Measurements from ENCODE around the gene APOC3. TPM values are rescaled to one million over a fixed set of nuclear protein-coding genes. Genes with fewer than 3 reads are reported as not detected.
A peak's percentile ranks its signal among the peaks of the same experiment; 100 is the strongest.

Gene APOC3
- total and polyA plus RNA-seq, 3 experiments from 2014 or later, result not detected

DNA sequence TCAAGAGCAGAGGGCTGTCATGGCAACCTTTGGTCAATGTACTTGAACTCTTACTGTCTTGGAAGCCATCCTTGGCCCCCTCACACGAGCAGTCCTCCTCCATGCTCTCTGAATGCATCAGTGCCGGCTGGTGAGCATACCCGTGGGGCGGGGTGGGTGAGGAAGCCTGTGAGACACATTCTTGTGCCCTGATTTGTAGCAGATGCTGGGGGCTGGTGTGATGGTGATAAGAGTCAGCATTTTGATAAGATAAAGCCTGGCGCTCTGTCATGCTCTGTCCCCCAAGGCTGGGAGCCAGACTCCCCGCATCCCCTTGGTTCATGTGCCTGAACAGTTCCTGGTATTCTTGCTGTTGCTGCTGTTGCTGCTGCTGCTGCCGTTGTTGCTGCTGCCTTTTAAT lies 28.2 kb downstream of the APOC3 start:
- Histone ChIP-seq H3K4me1 (ENCODE audit: insufficient read depth, low read length) (peaks cover 39% of the 10 kb centered on the region), H3K36me3 (ENCODE audit: insufficient read depth, low read length) (peaks cover 42% of the 10 kb centered on the region), H3K27me3 (ENCODE audit: insufficient read depth, low read length, poor library complexity, severe bottlenecking) (no peaks in the 10 kb centered on the region), H3K4me3 (ENCODE audit: low read length) (no peak overlapping the region), H3K9me3 (ENCODE audit: low read length) (no peaks in the 10 kb centered on the region), H3K27ac (ENCODE audit: low read depth, low read length) (no peak overlapping the region)
- peak overlapping the region in 5 of 8 donors; percentile 47 to 83 (median 61) for H3K27ac Mint-ChIP-seq
- H3K36me3 Mint-ChIP-seq, result peaks cover 10 to 77% (median 27%) of the 10 kb centered on the region in 3 donors
- H3K27me3 Mint-ChIP-seq, result peaks cover 0 to 2% of the 10 kb centered on the region in 2 donors
- CTCF ChIA-PET, result interaction anchor here (2.1 kb wide), 1 partner anchor 248 kb away, joined by 8 read pairs; no protein-coding TSS in a partner anchor
- POLR2A ChIA-PET, result no interaction called here
- no peak overlapping the region for H3K4me3 Mint-ChIP-seq
- no peak for DNase-seq
- H3K9me3 Mint-ChIP-seq, result no peaks in the 10 kb centered on the region
- H3K4me1 Mint-ChIP-seq, result peaks cover 42 to 45% (median 43%) of the 10 kb centered on the region in 3 donors

DNA sequence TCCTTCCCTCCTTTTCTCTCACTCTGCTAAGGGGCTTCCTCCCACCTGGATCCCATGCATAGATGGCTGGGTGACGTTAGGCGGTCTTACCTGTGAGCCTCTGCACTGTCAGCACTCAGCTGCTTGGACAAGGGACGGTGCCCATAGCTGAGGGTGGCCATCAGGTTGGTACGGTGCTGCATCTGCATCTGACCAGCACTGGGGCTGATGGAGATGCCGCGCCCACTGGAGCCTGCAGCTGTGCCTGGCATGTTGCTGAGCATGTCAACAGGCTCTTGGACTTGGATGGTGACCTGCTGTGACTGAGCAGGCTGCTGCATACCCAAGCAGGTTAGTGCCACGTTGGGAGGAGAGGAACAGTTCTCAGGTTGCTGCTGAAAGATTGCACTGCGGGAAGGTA lies 29.5 kb downstream of the APOC3 start:
- H3K36me3 Mint-ChIP-seq, result peaks cover 14 to 90% (median 31%) of the 10 kb centered on the region in 3 donors
- no peak overlapping the region for H3K4me3 Mint-ChIP-seq
- Histone ChIP-seq H3K4me1 (ENCODE audit: insufficient read depth, low read length) (peaks cover 27% of the 10 kb centered on the region), H3K36me3 (ENCODE audit: insufficient read depth, low read length) (peaks cover 52% of the 10 kb centered on the region), H3K9me3 (ENCODE audit: low read length) (no peaks in the 10 kb centered on the region), H3K27me3 (ENCODE audit: insufficient read depth, low read length, poor library complexity, severe bottlenecking) (no peaks in the 10 kb centered on the region), H3K4me3 (ENCODE audit: low read length) (no peak overlapping the region), H3K27ac (ENCODE audit: low read depth, low read length) (no peak overlapping the region)
- H3K27me3 Mint-ChIP-seq, result peaks cover 0 to 2% of the 10 kb centered on the region in 2 donors
- CTCF ChIA-PET, result interaction anchor here (1.3 to 2.2 kb wide), 3 partner anchors 23 to 247 kb away, joined by 3 to 8 read pairs (median 8); no protein-coding TSS in a partner anchor
- no peak for DNase-seq
- H3K4me1 Mint-ChIP-seq, result peaks cover 29 to 33% (median 30%) of the 10 kb centered on the region in 3 donors
- POLR2A ChIA-PET, result interaction anchor here (0.9 kb wide), 1 partner anchor 86 kb away, joined by 3 read pairs; no protein-coding TSS in a partner anchor
- H3K9me3 Mint-ChIP-seq, result no peaks in the 10 kb centered on the region
- peak overlapping the region in 6 of 8 donors; percentile 7 to 84 (median 64) for H3K27ac Mint-ChIP-seq

DNA sequence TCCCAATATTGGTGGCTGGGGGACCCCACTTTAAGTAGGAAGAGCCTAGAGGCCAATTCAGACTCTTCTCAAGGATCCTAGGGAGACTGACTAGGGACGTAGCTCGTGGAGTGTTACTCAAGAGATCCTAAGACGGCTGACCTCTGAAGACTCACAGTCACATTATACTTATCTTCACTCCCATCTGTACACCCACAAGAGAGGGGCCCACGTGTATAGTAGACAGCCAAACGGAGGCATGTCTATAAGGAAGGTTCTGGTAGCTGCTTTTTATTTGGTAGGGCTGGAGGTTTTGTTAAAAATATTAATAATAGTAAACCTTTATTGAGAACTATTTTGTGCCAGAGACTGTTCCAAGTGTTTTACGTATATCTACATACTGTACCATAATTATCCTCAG lies 30.6 kb downstream of the APOC3 start:
- no peak for DNase-seq
- H3K4me3 ChIP-seq (ENCODE audit: low read length), result no peak overlapping the region
- no peak overlapping the region for H3K27ac ChIP-seq (ENCODE audit: low read depth, low read length)
- H3K9me3 ChIP-seq (ENCODE audit: low read length), result no peaks in the 10 kb centered on the region
- Mint-ChIP-seq H3K27ac (peak overlapping the region in 1 of 8 donors; percentile 26), H3K36me3 (peaks cover 16 to 95% (median 33%) of the 10 kb centered on the region in 3 donors), H3K4me3 (no peak overlapping the region), H3K4me1 (peaks cover 20 to 23% (median 22%) of the 10 kb centered on the region in 3 donors), H3K9me3 (no peaks in the 10 kb centered on the region), H3K27me3 (no peaks in the 10 kb centered on the region)
- H3K36me3 ChIP-seq (ENCODE audit: insufficient read depth, low read length), result peaks cover 57% of the 10 kb centered on the region
- peaks cover 15% of the 10 kb centered on the region for H3K4me1 ChIP-seq (ENCODE audit: insufficient read depth, low read length)
- CTCF ChIA-PET, result interaction anchor here (2.1 to 2.2 kb wide), 2 partner anchors 24 to 246 kb away, joined by 8 read pairs; no protein-coding TSS in a partner anchor
- POLR2A ChIA-PET, result no interaction called here
- no peaks in the 10 kb centered on the region for H3K27me3 ChIP-seq (ENCODE audit: insufficient read depth, low read length, poor library complexity, severe bottlenecking)

DNA sequence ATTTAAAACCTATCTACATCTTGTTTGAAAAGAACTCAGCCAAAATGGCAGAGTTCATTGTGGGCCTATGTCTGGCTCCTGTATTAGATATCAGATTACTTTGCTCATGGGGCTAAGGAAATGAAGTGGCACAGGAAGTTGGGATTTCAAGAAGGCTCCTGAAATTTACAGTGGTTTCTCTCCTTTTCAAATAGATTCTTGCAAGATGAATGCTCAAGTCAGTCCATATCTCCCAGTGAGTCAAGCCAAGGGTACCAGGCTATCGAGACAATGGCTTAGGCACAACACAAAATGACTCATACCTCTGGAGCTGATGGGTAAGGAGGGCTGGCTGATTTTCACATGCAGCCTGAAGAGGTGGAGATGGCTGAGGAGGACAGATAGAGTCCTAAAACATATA lies 31.8 kb downstream of the APOC3 start:
- Mint-ChIP-seq H3K9me3 (no peaks in the 10 kb centered on the region), H3K27me3 (no peaks in the 10 kb centered on the region), H3K27ac (peak overlapping the region in 3 of 8 donors; percentile 4 to 69 (median 44)), H3K36me3 (peaks cover 16 to 97% (median 37%) of the 10 kb centered on the region in 3 donors), H3K4me1 (peaks cover 8 to 12% (median 11%) of the 10 kb centered on the region in 3 donors), H3K4me3 (no peak overlapping the region)
- Histone ChIP-seq H3K27ac (ENCODE audit: low read depth, low read length) (no peak overlapping the region), H3K4me1 (ENCODE audit: insufficient read depth, low read length) (peaks cover 3% of the 10 kb centered on the region), H3K27me3 (ENCODE audit: insufficient read depth, low read length, poor library complexity, severe bottlenecking) (no peaks in the 10 kb centered on the region), H3K4me3 (ENCODE audit: low read length) (no peak overlapping the region), H3K9me3 (ENCODE audit: low read length) (no peaks in the 10 kb centered on the region), H3K36me3 (ENCODE audit: insufficient read depth, low read length) (peaks cover 64% of the 10 kb centered on the region)
- ChIA-PET POLR2A (no interaction called here), CTCF (interaction anchor here (2.8 kb wide), 1 partner anchor 26 kb away, joined by 11 read pairs; no protein-coding TSS in a partner anchor)
- DNase-seq, result no peak

DNA sequence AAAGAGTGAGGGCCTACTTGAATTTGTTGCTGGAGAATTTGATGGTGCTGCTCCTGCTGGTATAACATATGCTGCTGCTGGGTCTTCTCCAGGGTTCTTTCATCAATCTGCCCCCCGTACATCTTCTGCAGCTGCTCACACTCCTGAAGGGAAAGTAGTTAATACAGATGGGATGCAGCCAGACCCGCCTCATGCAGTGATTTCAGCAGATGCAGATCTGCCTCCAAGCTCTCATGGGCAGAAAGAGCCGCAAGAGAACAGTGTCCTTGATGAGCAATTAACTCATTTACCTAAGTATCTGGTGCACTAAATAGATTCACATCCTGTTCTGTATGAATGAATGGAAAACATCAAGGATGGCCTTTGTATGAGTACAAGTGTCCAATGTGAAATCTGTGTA lies 32.5 kb downstream of the APOC3 start:
- Mint-ChIP-seq H3K27ac (peak overlapping the region in 5 of 8 donors; percentile 14 to 95 (median 38)), H3K9me3 (no peaks in the 10 kb centered on the region), H3K4me1 (peaks cover 2 to 6% (median 5%) of the 10 kb centered on the region in 3 donors), H3K27me3 (no peaks in the 10 kb centered on the region), H3K36me3 (peaks cover 13 to 97% (median 39%) of the 10 kb centered on the region in 3 donors), H3K4me3 (no peak overlapping the region)
- peaks cover 70% of the 10 kb centered on the region for H3K36me3 ChIP-seq (ENCODE audit: insufficient read depth, low read length)
- no peaks in the 10 kb centered on the region for H3K9me3 ChIP-seq (ENCODE audit: low read length)
- CTCF ChIA-PET, result interaction anchor here (0.7 to 2.8 kb wide), 3 partner anchors 26 to 41 kb away, joined by 3 to 11 read pairs (median 3); no protein-coding TSS in a partner anchor
- H3K4me3 ChIP-seq (ENCODE audit: low read length), result no peak overlapping the region
- DNase-seq, result no peak
- POLR2A ChIA-PET, result no interaction called here
- no peaks in the 10 kb centered on the region for H3K27me3 ChIP-seq (ENCODE audit: insufficient read depth, low read length, poor library complexity, severe bottlenecking)
- no peak overlapping the region for H3K27ac ChIP-seq (ENCODE audit: low read depth, low read length)
- H3K4me1 ChIP-seq (ENCODE audit: insufficient read depth, low read length), result no peaks in the 10 kb centered on the region

DNA sequence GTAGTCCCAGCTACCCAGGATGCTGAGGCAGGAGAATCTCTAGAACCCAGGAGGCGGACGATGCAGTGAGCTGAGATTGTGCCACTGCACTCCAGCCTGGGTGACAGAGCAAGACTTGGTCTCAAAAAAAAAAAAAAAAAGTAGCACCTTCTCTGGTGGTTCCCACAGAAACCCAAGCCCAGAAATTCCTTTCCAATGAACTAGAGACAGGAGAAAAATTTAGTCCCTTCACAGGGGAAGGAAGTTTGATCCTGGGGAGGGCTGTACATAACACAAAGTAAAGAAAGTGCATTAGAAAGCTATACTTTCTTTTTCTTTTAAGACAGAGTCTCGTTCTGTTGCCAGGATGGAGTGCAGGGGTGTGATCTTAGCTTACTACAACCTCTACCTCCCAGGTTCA lies 33.2 kb downstream of the APOC3 start:
- POLR2A ChIA-PET, result no interaction called here
- Mint-ChIP-seq H3K36me3 (peaks cover 12 to 97% (median 44%) of the 10 kb centered on the region in 3 donors), H3K4me1 (peaks cover 0 to 4% (median 0%) of the 10 kb centered on the region in 3 donors), H3K27me3 (no peaks in the 10 kb centered on the region), H3K9me3 (no peaks in the 10 kb centered on the region), H3K27ac (peak overlapping the region in 1 of 8 donors; percentile 22), H3K4me3 (no peak overlapping the region)
- Histone ChIP-seq H3K36me3 (ENCODE audit: insufficient read depth, low read length) (peaks cover 71% of the 10 kb centered on the region), H3K27me3 (ENCODE audit: insufficient read depth, low read length, poor library complexity, severe bottlenecking) (no peaks in the 10 kb centered on the region), H3K9me3 (ENCODE audit: low read length) (no peaks in the 10 kb centered on the region), H3K4me1 (ENCODE audit: insufficient read depth, low read length) (no peaks in the 10 kb centered on the region), H3K27ac (ENCODE audit: low read depth, low read length) (no peak overlapping the region), H3K4me3 (ENCODE audit: low read length) (no peak overlapping the region)
- no peak for DNase-seq
- CTCF ChIA-PET, result interaction anchor here (0.7 to 2.8 kb wide), 3 partner anchors 27 to 41 kb away, joined by 3 to 11 read pairs (median 3); no protein-coding TSS in a partner anchor

DNA sequence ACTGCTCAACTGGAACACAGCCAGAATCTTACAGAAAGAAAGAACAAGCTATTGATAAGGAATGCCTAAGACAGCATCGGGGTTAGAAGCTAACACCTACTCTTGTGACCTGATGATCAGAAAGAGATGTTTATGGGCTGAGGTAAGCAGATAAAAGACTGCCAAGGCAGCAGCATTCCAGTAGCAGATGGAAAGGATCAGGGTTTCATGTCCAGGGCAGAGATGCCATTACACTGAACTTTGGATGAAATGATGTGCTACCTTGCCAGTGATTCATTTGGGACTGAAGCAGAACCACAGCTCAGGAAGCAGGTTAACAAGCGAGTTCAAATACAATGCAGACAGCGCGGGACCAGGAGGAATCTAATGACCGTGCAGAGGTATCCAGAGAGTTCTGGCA lies 34.8 kb downstream of the APOC3 start:
- ChIA-PET POLR2A (no interaction called here), CTCF (interaction anchor here (1.0 to 1.5 kb wide), 2 partner anchors 15 to 29 kb away, joined by 3 read pairs; no protein-coding TSS in a partner anchor)
- DNase-seq, result no peak
- no peaks in the 10 kb centered on the region for H3K9me3 ChIP-seq (ENCODE audit: low read length)
- no peaks in the 10 kb centered on the region for H3K4me1 ChIP-seq (ENCODE audit: insufficient read depth, low read length)
- no peaks in the 10 kb centered on the region for H3K9me3 Mint-ChIP-seq
- H3K27ac Mint-ChIP-seq, result peak overlapping the region in 6 of 8 donors; percentile 7 to 84 (median 52)
- no peak overlapping the region for H3K4me3 Mint-ChIP-seq
- peaks cover 0 to 2% (median 0%) of the 10 kb centered on the region in 3 donors for H3K4me1 Mint-ChIP-seq
- peaks cover 71% of the 10 kb centered on the region for H3K36me3 ChIP-seq (ENCODE audit: insufficient read depth, low read length)
- H3K27me3 Mint-ChIP-seq, result no peaks in the 10 kb centered on the region
- no peaks in the 10 kb centered on the region for H3K27me3 ChIP-seq (ENCODE audit: insufficient read depth, low read length, poor library complexity, severe bottlenecking)
- no peak overlapping the region for H3K27ac ChIP-seq (ENCODE audit: low read depth, low read length)
- H3K36me3 Mint-ChIP-seq, result peaks cover 12 to 97% (median 41%) of the 10 kb centered on the region in 3 donors
- H3K4me3 ChIP-seq (ENCODE audit: low read length), result no peak overlapping the region

DNA sequence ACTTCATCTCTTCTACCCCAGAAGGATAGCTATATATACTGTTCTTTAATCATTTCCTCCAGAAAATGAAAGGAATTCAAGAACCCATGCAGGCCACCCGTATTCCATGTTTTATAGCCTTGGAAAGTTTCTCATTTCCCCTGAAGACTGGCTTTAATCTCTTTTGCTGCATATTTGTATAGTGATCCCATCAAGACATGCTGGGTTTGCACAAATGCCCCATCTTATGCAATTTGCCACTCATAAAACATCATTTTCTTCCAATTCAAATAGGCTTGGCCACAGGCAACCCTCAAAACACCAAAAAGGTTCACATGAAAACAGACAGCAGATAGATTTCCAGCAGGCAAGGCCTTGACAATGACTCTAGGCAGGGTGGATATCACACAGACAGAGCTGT lies 36.0 kb downstream of the APOC3 start:
- ChIA-PET CTCF (no interaction called here), POLR2A (no interaction called here)
- Mint-ChIP-seq H3K4me1 (peaks cover 0 to 5% (median 0%) of the 10 kb centered on the region in 3 donors), H3K4me3 (no peak overlapping the region), H3K36me3 (peaks cover 12 to 98% (median 47%) of the 10 kb centered on the region in 3 donors), H3K27ac (peak overlapping the region in 4 of 8 donors; percentile 17 to 65 (median 39)), H3K9me3 (no peaks in the 10 kb centered on the region), H3K27me3 (no peaks in the 10 kb centered on the region)
- DNase-seq, result no peak
- Histone ChIP-seq H3K27me3 (ENCODE audit: insufficient read depth, low read length, poor library complexity, severe bottlenecking) (no peaks in the 10 kb centered on the region), H3K9me3 (ENCODE audit: low read length) (no peaks in the 10 kb centered on the region), H3K4me3 (ENCODE audit: low read length) (no peak overlapping the region), H3K27ac (ENCODE audit: low read depth, low read length) (no peak overlapping the region), H3K4me1 (ENCODE audit: insufficient read depth, low read length) (no peaks in the 10 kb centered on the region), H3K36me3 (ENCODE audit: insufficient read depth, low read length) (peaks cover 79% of the 10 kb centered on the region)

All from CD8-positive, alpha-beta memory T cell (primary cell).